D721Med (cell line): ENCODE measurements around the gene HS1BP3.

Experiments
- DNase-seq: peaks from one replicate; pipeline ENCODE4 v3.0.0; 2011; ENCODE audit warnings: low spot score; ENCODE audit not compliant: insufficient read length
- FAIRE-seq: peaks from 2 replicates; lab custom pipeline; 2011; peaks lifted over from hg19 to GRCh38; lab: Jason Lieb, UNC
- TF ChIP-seq, protein P1 (sequence below): IDR thresholded peaks from 2 replicates; pipeline ENCODE4 v1.5.1; 2012; ENCODE audit warnings: mild to moderate bottlenecking, control low read depth; ENCODE audit not compliant: insufficient read depth; ENCODE audit errors: missing control alignments

HS1BP3 gene

DNA sequence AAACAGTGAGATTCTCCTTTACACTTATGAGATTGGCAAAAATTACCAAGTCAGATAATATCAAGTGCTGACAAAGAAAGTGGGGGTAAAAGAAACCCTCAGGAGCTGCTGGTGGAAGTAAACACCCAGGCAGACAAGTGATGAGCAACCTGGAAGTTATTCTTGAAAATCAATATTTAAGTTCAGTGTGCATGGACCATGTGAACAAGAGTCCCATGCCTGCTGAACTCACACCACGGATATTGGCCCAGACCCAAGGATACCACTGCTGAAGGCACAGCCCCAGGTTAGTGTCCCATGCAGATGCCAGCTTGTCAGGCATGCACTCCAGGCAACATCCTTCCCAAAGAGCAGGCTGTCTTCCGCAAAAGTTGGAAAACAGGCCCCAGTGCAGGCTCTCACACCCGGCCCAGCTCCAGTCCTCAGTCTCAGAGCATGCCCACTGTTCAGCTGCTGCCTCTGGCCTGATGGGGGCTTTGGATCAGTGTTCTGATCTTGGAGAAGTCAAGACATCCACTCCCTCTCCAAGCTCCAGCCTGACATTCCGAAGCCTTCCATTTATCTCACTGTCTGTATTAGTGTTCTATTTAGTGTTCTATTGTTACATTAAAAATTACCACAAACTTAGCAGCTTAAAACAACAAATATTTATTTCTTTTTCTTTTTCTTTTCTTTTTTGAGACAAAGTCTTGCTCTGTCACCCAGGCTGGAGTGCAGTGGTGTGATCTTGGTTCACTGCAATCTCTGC lies 70.0 kb downstream of the HS1BP3 start:
- TF ChIP-seq, protein P1, sequence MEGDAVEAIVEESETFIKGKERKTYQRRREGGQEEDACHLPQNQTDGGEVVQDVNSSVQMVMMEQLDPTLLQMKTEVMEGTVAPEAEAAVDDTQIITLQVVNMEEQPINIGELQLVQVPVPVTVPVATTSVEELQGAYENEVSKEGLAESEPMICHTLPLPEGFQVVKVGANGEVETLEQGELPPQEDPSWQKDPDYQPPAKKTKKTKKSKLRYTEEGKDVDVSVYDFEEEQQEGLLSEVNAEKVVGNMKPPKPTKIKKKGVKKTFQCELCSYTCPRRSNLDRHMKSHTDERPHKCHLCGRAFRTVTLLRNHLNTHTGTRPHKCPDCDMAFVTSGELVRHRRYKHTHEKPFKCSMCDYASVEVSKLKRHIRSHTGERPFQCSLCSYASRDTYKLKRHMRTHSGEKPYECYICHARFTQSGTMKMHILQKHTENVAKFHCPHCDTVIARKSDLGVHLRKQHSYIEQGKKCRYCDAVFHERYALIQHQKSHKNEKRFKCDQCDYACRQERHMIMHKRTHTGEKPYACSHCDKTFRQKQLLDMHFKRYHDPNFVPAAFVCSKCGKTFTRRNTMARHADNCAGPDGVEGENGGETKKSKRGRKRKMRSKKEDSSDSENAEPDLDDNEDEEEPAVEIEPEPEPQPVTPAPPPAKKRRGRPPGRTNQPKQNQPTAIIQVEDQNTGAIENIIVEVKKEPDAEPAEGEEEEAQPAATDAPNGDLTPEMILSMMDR: no peak
- FAIRE-seq (no peak), DNase-seq (no peak)

- no peak for FAIRE-seq
- TF ChIP-seq, protein P1: no peak
Measured at GRCh38 chr2:20579866-20580265, 71.0 kb downstream of the HS1BP3 start.

DNA sequence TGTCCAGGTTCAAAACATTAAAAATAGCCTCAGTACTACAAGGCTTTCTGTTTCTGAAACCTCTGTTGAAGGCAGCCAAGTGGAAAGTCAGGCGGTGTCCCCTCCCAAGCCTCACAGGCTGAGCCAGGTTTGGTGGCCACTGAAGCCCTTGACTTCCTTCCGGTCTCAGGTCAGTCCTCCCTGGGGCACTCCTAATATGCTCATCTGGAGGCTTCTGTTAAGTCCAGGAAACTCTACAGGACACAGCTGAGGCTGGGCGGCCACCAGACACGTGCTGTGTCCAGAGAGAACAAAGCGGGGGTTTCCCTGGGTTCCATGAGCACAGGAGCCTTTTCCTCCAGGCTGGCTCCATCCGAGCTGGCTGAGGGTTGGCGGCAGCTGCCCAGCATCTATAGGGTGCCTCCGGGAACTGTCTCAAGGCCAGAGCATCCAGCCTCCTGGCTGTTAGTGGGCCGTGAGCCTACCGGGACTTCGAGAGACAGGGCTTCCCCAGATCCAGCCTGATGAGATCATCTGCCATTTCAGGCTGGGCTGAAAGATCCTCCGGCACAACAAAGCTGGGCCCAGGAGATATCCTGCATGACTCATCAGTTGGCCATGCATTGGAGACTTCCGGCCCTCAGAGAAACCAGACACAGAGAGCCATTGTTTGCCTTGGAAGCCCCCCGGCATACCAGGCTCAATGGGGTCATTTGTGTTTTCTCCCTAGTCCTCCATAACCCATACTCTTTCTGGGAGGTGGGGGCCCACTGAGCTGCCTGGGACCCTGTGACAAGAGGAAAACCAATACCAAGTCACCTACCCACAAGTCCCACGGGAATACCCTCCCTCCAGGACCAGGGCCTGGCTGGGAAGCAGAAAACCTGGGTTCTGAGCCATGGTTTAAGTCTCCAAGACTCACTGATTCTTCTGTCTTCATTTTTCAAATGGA lies 71.7 kb downstream of the HS1BP3 start:
- TF ChIP-seq, protein P1: no peak
- no peak for FAIRE-seq
- no peak for DNase-seq

More at GRCh38 chr2:20579866-20580265, 71.0 kb downstream of the HS1BP3 start:
- no peak for DNase-seq

DNA sequence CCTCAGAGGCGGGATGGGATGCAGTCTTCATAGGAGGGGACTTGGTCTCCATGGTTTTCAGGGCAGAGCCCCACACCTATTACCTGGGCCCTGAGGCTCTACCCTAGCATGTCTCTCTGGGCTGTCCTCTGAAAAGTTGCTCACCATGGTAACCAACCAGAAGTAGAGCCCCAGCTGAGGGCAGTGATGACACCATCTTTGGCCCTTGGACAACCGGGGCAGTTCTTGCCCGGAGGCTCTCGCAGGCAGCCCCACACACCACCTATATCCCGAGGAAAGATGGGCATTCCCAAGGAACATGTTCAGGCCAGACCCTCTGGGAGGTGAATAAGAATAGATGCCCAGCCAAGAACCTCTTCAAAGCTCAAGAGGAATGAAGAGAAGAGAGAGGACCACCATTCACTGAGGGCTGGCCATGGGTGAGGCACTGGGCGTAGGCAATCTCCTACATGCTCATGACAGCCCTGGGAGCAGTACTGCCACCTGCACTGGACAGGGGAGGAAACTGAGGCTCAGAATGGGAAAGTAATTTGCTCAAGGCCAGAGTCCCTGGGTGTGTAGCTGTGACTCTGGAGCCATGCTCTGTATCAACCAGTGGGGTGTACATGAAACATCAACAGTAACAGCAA lies 72.5 kb downstream of the HS1BP3 start:
- DNase-seq (no peak), FAIRE-seq (no peak)
- TF ChIP-seq, protein P1: no peak

GRCh38 chr2:20577495-20578235 lies 73.2 kb downstream of the HS1BP3 start:
- DNase-seq (no peak), FAIRE-seq (no peak)
- TF ChIP-seq, protein P1: no peak

DNA sequence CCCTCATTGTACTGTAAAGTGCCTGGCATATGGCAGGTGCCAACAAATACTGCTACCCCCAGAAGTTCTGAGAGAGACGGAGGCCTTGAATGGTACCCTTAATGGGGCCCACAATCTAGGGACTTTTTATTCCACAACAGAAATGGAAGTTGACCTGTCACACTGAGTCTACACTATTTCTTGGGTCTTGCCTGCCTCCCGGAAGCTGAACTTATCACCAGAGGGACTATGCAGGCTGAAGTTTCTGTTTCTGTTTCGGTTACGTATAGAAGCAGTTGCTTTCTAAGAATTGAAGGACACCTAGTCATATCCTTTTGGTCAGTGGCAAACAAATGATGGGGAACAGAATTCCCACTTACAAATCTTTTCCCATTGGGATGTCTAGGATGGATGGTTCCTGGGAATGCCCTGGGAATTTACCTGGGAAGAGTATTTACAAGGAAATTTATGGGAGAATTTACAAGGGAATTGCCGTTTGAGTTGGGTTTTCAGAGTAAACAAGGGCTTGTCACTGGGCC lies 74.2 kb downstream of the HS1BP3 start:
- TF ChIP-seq, protein P1: no peak
- FAIRE-seq (no peak), DNase-seq (no peak)
